Neural cell (in vitro differentiated cells): ENCODE results near the gene KIF2A. TPM values are rescaled to one million over a fixed set of nuclear protein-coding genes. Genes with fewer than 3 reads are reported as not detected.

Experiments
- H2AFZ ChIP-seq: fragments of 200-600, 300-800 bp; sonication (generic), shearing (Covaris generic); 2 replicates; pipeline ENCODE4 v1.6.0; 2014; ENCODE audit warnings: low read depth, mild to moderate bottlenecking, antibody characterized with exemption, low read length, moderate library complexity
- H3F3A ChIP-seq: fragments of 200-600 bp; shearing (Covaris generic); 2 replicates; pipeline ENCODE4 v1.6.1; 2016; ENCODE audit warnings: mild to moderate bottlenecking, moderate library complexity, mixed read lengths, antibody characterized with exemption, low read length; ENCODE audit not compliant: insufficient read depth, poor library complexity, severe bottlenecking
- H3K27ac ChIP-seq: fragments of 200-600, 300-800 bp; sonication (generic), shearing (Covaris generic); 2 replicates; pipeline ENCODE4 v1.5.1; 2014; ENCODE audit warnings: mild to moderate bottlenecking, low read length, moderate library complexity
- H3K27me3 ChIP-seq: fragments of 300-800, 200-600 bp; sonication (generic), shearing (Covaris generic); 2 replicates; pipeline ENCODE4 v1.6.0; 2014; ENCODE audit warnings: mild to moderate bottlenecking, low read depth, low read length, moderate library complexity; ENCODE audit not compliant: insufficient read depth
- H3K36me3 ChIP-seq: fragments of 300-800, 200-600 bp; sonication (generic), shearing (Covaris generic); 2 replicates; pipeline ENCODE4 v1.5.1; 2014; ENCODE audit warnings: mild to moderate bottlenecking, antibody characterized with exemption, low read length, moderate library complexity; ENCODE audit not compliant: insufficient read depth
- H3K4me2 ChIP-seq: fragments of 300-800, 200-600 bp; sonication (generic), shearing (Covaris generic); 2 replicates; pipeline ENCODE4 v1.6.0; 2014; ENCODE audit warnings: mild to moderate bottlenecking, low read length
- H3K4me3 ChIP-seq: fragments of 300-800, 200-600 bp; sonication (generic), shearing (Covaris generic); 2 replicates; pipeline ENCODE4 v1.5.1; 2014; ENCODE audit warnings: mild to moderate bottlenecking, low read length, moderate library complexity
- H3K79me2 ChIP-seq: fragments of 200-600 bp; shearing (Covaris generic); replicated peaks from 2 replicates; pipeline ENCODE4 v1.6.0; 2014; ENCODE audit warnings: mild to moderate bottlenecking, low read length, moderate library complexity; ENCODE audit not compliant: insufficient read depth
- H3K9ac ChIP-seq: fragments of 300-800, 200-600 bp; sonication (generic), shearing (Covaris generic); 2 replicates; pipeline ENCODE4 v1.6.1; 2016; ENCODE audit warnings: mild to moderate bottlenecking, low read length, mixed read lengths
- H3K9me2 ChIP-seq: fragments of 200-600 bp; shearing (Covaris generic); 2 replicates; pipeline ENCODE4 v1.6.1; 2016; ENCODE audit warnings: mild to moderate bottlenecking, low read length, mixed read lengths; ENCODE audit not compliant: insufficient read depth
- H3K9me3 ChIP-seq: fragments of 200-600, 300-800 bp; sonication (generic), shearing (Covaris generic); 2 replicates; pipeline ENCODE4 v1.6.1; 2016; ENCODE audit warnings: mild to moderate bottlenecking, mixed run types, low read length, moderate library complexity, mixed read lengths
- H4K20me1 ChIP-seq: fragments of 200-600 bp; shearing (Covaris generic); 2 replicates; pipeline ENCODE4 v1.6.1; 2016; ENCODE audit warnings: mild to moderate bottlenecking, mixed run types; ENCODE audit not compliant: insufficient read depth
- EP300 ChIP-seq: fragments of 450-650 bp; conservative IDR thresholded peaks from 2 replicates; pipeline ENCODE4 v1.6.1; 2014; ENCODE audit warnings: antibody characterized with exemption, mild to moderate bottlenecking, moderate library complexity; ENCODE audit not compliant: poor library complexity, severe bottlenecking
- EZH2 ChIP-seq: fragments of 200-600, 300-800 bp; shearing (Covaris generic), sonication (generic); IDR thresholded peaks from 2 replicates; pipeline ENCODE4 v1.6.1; 2014; ENCODE audit warnings: antibody characterized with exemption, low read length, borderline replicate concordance, mild to moderate bottlenecking; ENCODE audit not compliant: insufficient read depth, poor library complexity, severe bottlenecking
- MXI1 ChIP-seq: fragments of 450-650 bp; conservative IDR thresholded peaks from 2 replicates; pipeline ENCODE4 v1.6.1; 2014; ENCODE audit warnings: antibody characterized with exemption, mild to moderate bottlenecking; ENCODE audit not compliant: poor library complexity, severe bottlenecking
- POLR2AphosphoS5 ChIP-seq: IDR thresholded peaks from 2 replicates; pipeline ENCODE4 v1.6.1; 2012
- RAD21 ChIP-seq: fragments of 450-650 bp; conservative IDR thresholded peaks from 2 replicates; pipeline ENCODE4 v1.6.1; 2014; ENCODE audit warnings: antibody characterized with exemption, mild to moderate bottlenecking, moderate library complexity
- SMC3 ChIP-seq: fragments of 450-650 bp; conservative IDR thresholded peaks from 2 replicates; pipeline ENCODE4 v1.6.1; 2014; ENCODE audit warnings: antibody characterized with exemption, mild to moderate bottlenecking, moderate library complexity; ENCODE audit not compliant: poor library complexity
- TAF1 ChIP-seq: IDR thresholded peaks from 2 replicates; pipeline ENCODE4 v1.6.1; 2012; ENCODE audit warnings: low read depth
- polyA plus RNA-seq: library from polyadenylated mRNA; depleted of rRNA; stranded (reverse); fragments of >200 nt; gene quantifications from 2 replicates; pipeline ENCODE4 v1.2.3, GENCODE V29; 2014
- TF ChIP-seq, protein P1 (sequence below): IDR thresholded peaks from 2 replicates; pipeline ENCODE4 v1.6.1; 2012; ENCODE audit warnings: borderline replicate concordance
- TF ChIP-seq, protein P2 (sequence below): fragments of 450-650 bp; IDR thresholded peaks from 2 replicates; pipeline ENCODE4 v1.5.1; 2014; ENCODE audit warnings: antibody characterized with exemption, mild to moderate bottlenecking, moderate library complexity; ENCODE audit not compliant: poor library complexity, severe bottlenecking

The KIF2A gene
- polyA plus RNA-seq, 1 donor from 2014 or later = 68.4 TPM

DNA sequence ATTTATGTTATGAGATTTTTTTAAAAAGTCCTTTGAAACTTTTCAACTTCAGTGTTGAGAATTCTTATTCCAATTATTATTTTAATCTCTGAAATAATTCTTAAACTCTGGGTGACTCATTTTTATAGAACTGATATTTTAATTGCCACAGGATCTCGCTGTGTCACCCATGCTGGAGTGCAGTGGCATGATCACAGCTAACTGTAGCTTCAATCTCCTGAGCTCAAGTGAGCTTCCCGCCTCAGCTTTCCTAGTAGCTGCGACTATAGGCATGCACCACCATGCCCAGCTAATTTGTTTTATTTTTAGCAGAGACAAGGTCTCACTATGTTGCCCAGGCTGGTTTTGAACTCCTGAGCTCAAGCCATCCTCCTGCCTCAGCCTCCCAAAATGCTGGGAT, 56.7 kb downstream of the KIF2A start:
- TF ChIP-seq EP300 = no peak
- no peak for TF ChIP-seq POLR2AphosphoS5
- TF ChIP-seq, protein P1, sequence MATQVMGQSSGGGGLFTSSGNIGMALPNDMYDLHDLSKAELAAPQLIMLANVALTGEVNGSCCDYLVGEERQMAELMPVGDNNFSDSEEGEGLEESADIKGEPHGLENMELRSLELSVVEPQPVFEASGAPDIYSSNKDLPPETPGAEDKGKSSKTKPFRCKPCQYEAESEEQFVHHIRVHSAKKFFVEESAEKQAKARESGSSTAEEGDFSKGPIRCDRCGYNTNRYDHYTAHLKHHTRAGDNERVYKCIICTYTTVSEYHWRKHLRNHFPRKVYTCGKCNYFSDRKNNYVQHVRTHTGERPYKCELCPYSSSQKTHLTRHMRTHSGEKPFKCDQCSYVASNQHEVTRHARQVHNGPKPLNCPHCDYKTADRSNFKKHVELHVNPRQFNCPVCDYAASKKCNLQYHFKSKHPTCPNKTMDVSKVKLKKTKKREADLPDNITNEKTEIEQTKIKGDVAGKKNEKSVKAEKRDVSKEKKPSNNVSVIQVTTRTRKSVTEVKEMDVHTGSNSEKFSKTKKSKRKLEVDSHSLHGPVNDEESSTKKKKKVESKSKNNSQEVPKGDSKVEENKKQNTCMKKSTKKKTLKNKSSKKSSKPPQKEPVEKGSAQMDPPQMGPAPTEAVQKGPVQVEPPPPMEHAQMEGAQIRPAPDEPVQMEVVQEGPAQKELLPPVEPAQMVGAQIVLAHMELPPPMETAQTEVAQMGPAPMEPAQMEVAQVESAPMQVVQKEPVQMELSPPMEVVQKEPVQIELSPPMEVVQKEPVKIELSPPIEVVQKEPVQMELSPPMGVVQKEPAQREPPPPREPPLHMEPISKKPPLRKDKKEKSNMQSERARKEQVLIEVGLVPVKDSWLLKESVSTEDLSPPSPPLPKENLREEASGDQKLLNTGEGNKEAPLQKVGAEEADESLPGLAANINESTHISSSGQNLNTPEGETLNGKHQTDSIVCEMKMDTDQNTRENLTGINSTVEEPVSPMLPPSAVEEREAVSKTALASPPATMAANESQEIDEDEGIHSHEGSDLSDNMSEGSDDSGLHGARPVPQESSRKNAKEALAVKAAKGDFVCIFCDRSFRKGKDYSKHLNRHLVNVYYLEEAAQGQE = no peak
- no peak for TF ChIP-seq MXI1
- TF ChIP-seq TAF1 = no peak
- no peak for TF ChIP-seq EZH2
- TF ChIP-seq RAD21 = no peak
- no peak for TF ChIP-seq SMC3
- TF ChIP-seq, protein P2, sequence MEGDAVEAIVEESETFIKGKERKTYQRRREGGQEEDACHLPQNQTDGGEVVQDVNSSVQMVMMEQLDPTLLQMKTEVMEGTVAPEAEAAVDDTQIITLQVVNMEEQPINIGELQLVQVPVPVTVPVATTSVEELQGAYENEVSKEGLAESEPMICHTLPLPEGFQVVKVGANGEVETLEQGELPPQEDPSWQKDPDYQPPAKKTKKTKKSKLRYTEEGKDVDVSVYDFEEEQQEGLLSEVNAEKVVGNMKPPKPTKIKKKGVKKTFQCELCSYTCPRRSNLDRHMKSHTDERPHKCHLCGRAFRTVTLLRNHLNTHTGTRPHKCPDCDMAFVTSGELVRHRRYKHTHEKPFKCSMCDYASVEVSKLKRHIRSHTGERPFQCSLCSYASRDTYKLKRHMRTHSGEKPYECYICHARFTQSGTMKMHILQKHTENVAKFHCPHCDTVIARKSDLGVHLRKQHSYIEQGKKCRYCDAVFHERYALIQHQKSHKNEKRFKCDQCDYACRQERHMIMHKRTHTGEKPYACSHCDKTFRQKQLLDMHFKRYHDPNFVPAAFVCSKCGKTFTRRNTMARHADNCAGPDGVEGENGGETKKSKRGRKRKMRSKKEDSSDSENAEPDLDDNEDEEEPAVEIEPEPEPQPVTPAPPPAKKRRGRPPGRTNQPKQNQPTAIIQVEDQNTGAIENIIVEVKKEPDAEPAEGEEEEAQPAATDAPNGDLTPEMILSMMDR = no peak
- Histone ChIP-seq H2AFZ (no peak overlapping the region), H3K4me3 (no peak overlapping the region), H3K9me3 (no peaks in the 10 kb centered on the region), H3K9me2 (no peaks in the 10 kb centered on the region), H3F3A (no peaks in the 10 kb centered on the region), H3K4me2 (no peak overlapping the region), H3K27ac (no peak overlapping the region), H3K36me3 (peaks cover 19% of the 10 kb centered on the region), H4K20me1 (no peaks in the 10 kb centered on the region), H3K79me2 (no peaks in the 10 kb centered on the region), H3K27me3 (no peaks in the 10 kb centered on the region), H3K9ac (no peak overlapping the region)

DNA sequence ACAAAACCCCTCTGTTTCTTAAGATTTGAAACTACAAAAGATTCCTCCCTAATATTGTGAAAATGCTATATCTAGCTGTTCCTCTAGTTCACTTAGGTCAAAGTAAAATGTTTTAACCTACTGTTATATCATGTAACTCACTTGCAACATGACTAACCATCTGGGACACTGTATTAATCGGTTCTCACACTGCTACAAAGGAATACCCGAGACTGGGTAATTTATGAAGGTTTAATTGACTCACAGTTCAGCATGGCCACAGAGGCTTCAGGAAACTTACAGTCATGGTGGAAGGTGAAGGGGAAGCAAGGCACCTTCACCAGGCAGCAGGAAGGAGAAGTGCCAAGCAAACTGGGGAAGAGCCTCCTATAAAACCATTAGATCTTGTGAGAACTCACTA, 63.0 kb downstream of the KIF2A start:
- no peak overlapping the region for H3K27ac ChIP-seq
- peaks cover 29% of the 10 kb centered on the region for H3K36me3 ChIP-seq
- no peaks in the 10 kb centered on the region for H4K20me1 ChIP-seq
- no peaks in the 10 kb centered on the region for H3K9me2 ChIP-seq
- no peak overlapping the region for H3K4me2 ChIP-seq
- no peaks in the 10 kb centered on the region for H3F3A ChIP-seq
- no peaks in the 10 kb centered on the region for H3K79me2 ChIP-seq
- no peak overlapping the region for H3K9ac ChIP-seq
- H3K4me3 ChIP-seq = no peak overlapping the region
- no peaks in the 10 kb centered on the region for H3K27me3 ChIP-seq
- H2AFZ ChIP-seq = no peak overlapping the region
- H3K9me3 ChIP-seq = no peaks in the 10 kb centered on the region
- TF ChIP-seq RAD21 = no peak
- TF ChIP-seq POLR2AphosphoS5 = no peak
- no peak for TF ChIP-seq SMC3
- TF ChIP-seq, protein P2 = no peak
- TF ChIP-seq, protein P1 = no peak
- no peak for TF ChIP-seq EP300
- TF ChIP-seq EZH2 = no peak
- no peak for TF ChIP-seq TAF1
- TF ChIP-seq MXI1 = no peak
